Ovary (tissue), 3 donors: ENCODE measurements around the gene SEZ6L2.

Experiments used
- EP300 ChIP-seq: sonication (generic); formaldehyde crosslinking; IDR thresholded peaks from one replicate; pipeline ENCODE4 v1.6.1; 2017; ENCODE audit warnings: antibody characterized with exemption
- TF ChIP-seq, protein P1 (sequence below), 3 donors: fragments of 450-650 bp in 2 of 3; fragments of 200-600 bp in 1 of 3; IDR thresholded peaks; one replicate each; pipeline versions ENCODE4 v1.5.1 to v1.8.0; 2016 to 2022; ENCODE audit warnings: antibody characterized with exemption in 3 of 3, mild to moderate bottlenecking in 1 of 3
- donor health status: DM: no; HTN: no; CAD: no.

DNA sequence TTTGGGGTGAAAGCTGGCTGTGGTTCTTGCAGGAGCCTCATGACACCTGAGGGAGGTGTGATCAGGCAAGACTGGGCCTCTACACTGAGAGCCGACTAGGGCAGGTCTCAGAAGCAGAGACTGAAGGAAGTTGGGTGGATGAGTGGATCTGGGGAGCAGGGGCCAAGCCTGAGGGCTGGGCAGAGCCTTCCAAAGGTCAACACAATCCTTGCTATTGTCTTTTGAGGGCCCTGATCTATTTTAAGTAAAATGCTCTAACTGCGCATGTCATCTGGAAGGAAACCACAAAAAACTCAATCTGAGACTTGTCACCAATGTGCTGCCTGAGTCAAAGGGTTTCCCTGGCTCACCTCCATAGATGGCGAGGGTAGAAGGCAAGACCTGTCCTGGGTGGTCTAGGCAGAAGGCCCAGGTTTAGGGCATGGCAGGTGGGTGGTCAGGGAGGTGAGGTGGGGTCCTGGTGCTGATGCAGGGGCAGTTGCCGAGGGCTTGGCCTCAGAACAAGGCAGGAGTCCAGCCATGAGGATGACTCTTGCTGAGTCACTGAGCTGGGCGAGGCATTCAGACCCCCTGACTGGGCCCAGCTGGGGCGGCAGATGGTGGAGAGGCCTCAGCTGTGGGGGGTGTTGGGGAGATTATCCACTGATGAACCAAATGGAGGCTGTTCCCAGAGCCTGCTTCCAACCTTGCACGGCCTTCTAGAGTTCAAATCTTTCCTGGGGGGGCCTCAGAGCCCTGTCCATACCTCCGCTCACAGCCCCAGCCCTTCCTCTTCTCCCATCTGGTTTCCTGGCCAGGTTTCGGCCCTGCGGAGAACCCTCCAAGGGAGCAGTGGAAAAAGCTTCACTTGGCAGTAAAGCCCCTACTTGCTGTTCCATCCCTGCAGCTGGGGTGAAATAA lies 74.0 kb downstream of the SEZ6L2 start:
- TF ChIP-seq, protein P1, sequence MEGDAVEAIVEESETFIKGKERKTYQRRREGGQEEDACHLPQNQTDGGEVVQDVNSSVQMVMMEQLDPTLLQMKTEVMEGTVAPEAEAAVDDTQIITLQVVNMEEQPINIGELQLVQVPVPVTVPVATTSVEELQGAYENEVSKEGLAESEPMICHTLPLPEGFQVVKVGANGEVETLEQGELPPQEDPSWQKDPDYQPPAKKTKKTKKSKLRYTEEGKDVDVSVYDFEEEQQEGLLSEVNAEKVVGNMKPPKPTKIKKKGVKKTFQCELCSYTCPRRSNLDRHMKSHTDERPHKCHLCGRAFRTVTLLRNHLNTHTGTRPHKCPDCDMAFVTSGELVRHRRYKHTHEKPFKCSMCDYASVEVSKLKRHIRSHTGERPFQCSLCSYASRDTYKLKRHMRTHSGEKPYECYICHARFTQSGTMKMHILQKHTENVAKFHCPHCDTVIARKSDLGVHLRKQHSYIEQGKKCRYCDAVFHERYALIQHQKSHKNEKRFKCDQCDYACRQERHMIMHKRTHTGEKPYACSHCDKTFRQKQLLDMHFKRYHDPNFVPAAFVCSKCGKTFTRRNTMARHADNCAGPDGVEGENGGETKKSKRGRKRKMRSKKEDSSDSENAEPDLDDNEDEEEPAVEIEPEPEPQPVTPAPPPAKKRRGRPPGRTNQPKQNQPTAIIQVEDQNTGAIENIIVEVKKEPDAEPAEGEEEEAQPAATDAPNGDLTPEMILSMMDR (IDR thresholded peaks at IDR 0.05): no peak
- no peak for TF ChIP-seq EP300
